GM12873 (cell line): Measurements from ENCODE around the gene TGM2.

Experiments used
- CTCF ChIP-seq: IDR thresholded peaks from 2 replicates; pipeline ENCODE4 v1.5.1; 2012; ENCODE audit warnings: low read depth, mild to moderate bottlenecking, moderate library complexity, low read length, control low read depth; ENCODE audit not compliant: insufficient read depth; ENCODE audit errors: missing control alignments

The TGM2 gene

GRCh38 chr20:38135651-38136420, 29.2 kb downstream of the TGM2 start:
- TF ChIP-seq CTCF = no peak

DNA sequence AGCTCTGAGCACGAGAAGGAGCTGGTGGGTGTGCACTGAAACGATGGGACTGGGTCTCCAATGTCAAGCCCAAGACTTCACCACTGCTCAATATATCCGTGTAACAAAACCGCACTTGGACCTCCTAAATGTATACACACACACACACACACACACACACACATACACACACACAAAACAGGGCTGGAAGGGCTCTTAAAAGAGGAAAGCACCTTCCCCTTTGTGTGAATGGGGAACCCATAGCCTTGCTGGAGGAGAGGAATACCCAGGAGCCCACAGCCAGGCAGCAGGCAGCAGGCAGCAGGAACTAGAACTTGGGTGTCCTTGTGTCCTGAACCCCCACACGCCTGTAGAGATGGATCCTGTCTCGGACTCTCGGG, 29.8 kb downstream of the TGM2 start:
- TF ChIP-seq CTCF = no peak

DNA sequence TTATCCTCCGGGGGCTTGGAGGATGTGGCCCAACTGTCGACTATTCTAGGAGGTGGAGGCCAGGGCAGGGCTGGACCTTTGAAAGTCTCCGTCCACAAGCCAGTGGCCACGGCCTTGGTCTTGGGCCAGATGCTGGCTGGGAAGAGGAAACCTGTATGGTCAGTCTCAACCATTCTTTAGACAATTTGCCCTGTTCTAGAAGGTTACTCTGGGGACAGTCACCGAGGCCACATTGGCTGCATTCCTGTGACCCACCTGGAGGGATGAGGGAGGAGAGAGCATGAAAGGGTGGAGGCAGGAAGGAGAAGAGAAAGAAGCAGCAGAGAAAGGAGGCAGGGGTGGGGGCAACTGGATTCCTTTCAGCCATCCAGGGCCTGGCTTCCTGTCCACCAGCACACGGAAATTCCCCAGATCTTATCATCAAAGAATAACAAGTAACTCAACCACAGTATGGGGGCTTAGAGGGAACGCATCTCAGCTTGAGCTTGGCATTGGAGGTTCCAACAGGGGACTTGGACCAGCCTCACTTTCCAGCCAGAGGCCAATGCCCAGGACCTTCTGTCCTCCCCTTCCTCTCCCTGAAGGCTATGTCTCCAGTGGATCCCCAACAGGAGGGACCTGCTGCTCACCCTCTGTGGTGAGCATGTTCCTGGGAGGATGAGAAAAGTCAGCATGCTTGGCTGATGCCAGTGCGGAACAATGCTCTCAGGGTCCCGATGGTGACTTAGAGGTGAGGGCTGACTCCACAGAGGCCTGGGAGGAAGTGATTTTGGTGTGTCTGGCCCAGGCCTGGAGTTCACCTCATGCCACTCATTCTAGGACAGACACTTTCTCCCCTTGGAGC, 30.4 kb downstream of the TGM2 start:
- TF ChIP-seq CTCF = no peak

DNA sequence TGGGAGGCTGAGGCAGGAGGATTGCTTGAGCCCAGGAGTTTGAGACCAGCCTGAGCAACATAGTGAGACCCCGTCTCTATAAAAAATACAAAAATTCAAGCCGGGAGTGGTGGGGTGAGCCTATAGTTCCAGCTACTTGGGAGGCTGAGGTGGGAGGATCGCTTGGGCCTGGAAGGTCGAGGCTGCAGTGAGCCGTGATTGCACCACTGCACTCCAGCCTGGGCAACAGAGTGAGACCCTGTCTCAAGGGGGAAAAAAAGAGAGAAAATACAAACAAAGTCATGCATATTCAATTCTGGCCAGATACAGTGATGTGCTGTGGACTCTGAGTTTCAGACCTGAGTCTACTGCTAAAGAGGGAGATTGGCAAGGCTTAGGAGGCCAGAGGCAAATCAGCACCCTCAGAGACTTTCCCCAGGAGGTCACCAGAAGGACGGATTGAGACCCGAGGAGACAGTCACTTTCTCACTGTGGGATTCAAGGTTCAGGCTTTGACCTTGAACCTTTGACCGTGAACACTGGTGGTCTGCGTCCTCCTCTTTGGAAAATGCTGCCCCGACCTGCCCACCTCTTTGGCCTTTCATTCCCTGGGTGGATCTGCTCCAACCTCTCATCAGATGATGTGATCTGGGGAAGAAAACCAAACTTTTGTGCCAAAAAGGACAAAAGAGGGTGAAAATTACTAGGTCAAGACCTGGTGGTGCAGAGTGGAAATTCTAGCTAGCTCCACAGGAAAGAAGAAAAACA, 31.2 kb downstream of the TGM2 start:
- TF ChIP-seq CTCF = no peak

- no peak for TF ChIP-seq CTCF
Observed at GRCh38 chr20:38132910-38133501, 32.1 kb downstream of the TGM2 start.

DNA sequence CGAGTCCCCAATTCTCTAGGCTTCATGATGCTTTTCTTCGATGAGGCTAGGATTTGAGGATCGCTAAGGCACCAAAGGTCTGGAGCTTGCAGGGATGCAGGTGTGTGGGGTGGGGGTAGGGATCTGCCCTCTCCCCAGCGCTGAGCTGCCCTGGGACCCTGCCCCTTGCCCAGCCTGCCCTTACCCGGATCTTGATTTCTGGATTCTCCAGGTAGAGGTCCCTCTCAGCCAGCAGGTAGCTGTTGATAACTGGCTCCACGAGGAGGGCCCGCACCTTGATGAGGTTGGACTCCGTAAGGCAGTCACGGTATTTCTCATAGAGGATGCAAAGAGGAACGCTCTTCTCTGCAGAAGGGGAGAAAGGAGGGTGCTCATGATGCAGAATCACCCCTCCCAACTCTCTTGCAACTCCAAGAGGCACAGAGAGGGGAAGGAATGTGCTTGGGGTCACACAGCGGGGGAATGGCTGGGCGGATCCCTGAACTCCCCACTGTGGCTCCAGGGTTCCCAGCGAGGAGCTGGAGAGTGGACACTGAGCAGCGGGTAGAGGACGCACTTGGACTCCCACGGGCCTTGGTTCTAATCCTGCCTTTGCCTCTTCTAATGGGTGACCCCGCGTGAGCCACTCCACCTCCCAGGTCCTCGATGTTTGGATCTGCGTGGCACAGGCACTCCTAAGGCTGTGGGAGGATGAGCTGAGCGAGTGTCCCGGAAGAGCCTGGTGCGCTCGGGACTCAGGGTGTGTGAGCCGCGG, 32.7 kb downstream of the TGM2 start:
- no peak for TF ChIP-seq CTCF
